Loucy (cell line): ENCODE data around the gene SLC25A26.

Experiments
- H2AFZ ChIP-seq: fragments of 200-600 bp; sonication (generic); 2 replicates; pipeline ENCODE4 v1.6.0; 2016; ENCODE audit warnings: antibody characterized with exemption, mild to moderate bottlenecking, low read length, moderate library complexity
- H3F3A ChIP-seq: fragments of 200-600 bp; 2 replicates; pipeline ENCODE4 v1.6.0; 2016; ENCODE audit warnings: antibody characterized with exemption, low read depth, mild to moderate bottlenecking
- H3K27me3 ChIP-seq: fragments of 200-600 bp; sonication (generic); 2 replicates; pipeline ENCODE4 v1.6.1; 2014; ENCODE audit warnings: low read length, mild to moderate bottlenecking; ENCODE audit not compliant: insufficient read depth, poor library complexity, severe bottlenecking
- H3K36me3 ChIP-seq: fragments of 200-600 bp; sonication (generic); 2 replicates; pipeline ENCODE4 v1.6.1; 2016; ENCODE audit warnings: low read length; ENCODE audit not compliant: insufficient read depth
- H3K4me1 ChIP-seq: fragments of 200-600 bp; sonication (generic); 2 replicates; pipeline ENCODE4 v1.5.1; 2014; ENCODE audit warnings: low read length, mild to moderate bottlenecking; ENCODE audit not compliant: insufficient read depth, poor library complexity, severe bottlenecking
- H3K4me2 ChIP-seq: fragments of 200-600 bp; sonication (generic); 2 replicates; pipeline ENCODE4 v1.6.0; 2014; ENCODE audit warnings: antibody characterized with exemption, low read length, low read depth, mild to moderate bottlenecking; ENCODE audit not compliant: poor library complexity, severe bottlenecking
- H3K4me3 ChIP-seq: fragments of 200-600 bp; sonication (generic); 2 replicates; pipeline ENCODE4 v1.5.1; 2014; ENCODE audit warnings: low read length, mild to moderate bottlenecking, mixed read lengths; ENCODE audit not compliant: poor library complexity, severe bottlenecking
- H3K79me2 ChIP-seq: fragments of 200-600 bp; sonication (generic); 2 replicates; pipeline ENCODE4 v1.6.1; 2014; ENCODE audit warnings: low read length; ENCODE audit not compliant: insufficient read depth
- H3K9ac ChIP-seq: fragments of 200-600 bp; sonication (generic); 2 replicates; pipeline ENCODE4 v1.6.0; 2014; ENCODE audit warnings: mild to moderate bottlenecking, low read depth, low read length, moderate library complexity; ENCODE audit not compliant: poor library complexity, severe bottlenecking
- H3K9me2 ChIP-seq: fragments of 200-600 bp; sonication (generic); replicated peaks from 2 replicates; pipeline ENCODE4 v1.6.1; 2016; ENCODE audit warnings: low read depth, low read length, mixed read lengths
- H3K9me3 ChIP-seq: fragments of 200-600 bp; sonication (generic); 2 replicates; pipeline ENCODE4 v1.6.1; 2014; ENCODE audit warnings: mild to moderate bottlenecking, antibody characterized with exemption, low read length, low read depth; ENCODE audit not compliant: insufficient read depth
- H4K20me1 ChIP-seq: fragments of 200-600 bp; sonication (generic); 2 replicates; pipeline ENCODE4 v1.6.0; 2014; ENCODE audit warnings: antibody characterized with exemption, low read length, mild to moderate bottlenecking; ENCODE audit not compliant: insufficient read depth, poor library complexity, severe bottlenecking
- EZH2phosphoT487 ChIP-seq: fragments of 200-600 bp; IDR thresholded peaks from 2 replicates; pipeline ENCODE4 v1.6.1; 2018; ENCODE audit warnings: antibody characterized with exemption, mild to moderate bottlenecking, moderate library complexity, borderline replicate concordance
- TF ChIP-seq, protein P1 (sequence below): fragments of 200-600 bp; sonication (generic); conservative IDR thresholded peaks from 2 replicates; pipeline ENCODE4 v1.5.1; 2014; ENCODE audit warnings: mild to moderate bottlenecking, antibody characterized with exemption, low read length

SLC25A26 gene

GRCh38 chr3:66355997-66356396 lies 135.2 kb downstream of the SLC25A26 start:
- H3K79me2 ChIP-seq, result no peaks in the 10 kb centered on the region
- H3K36me3 ChIP-seq, result no peaks in the 10 kb centered on the region
- H3K4me1 ChIP-seq, result peaks cover 32% of the 10 kb centered on the region
- H4K20me1 ChIP-seq, result no peaks in the 10 kb centered on the region
- H3K4me2 ChIP-seq, result no peak overlapping the region
- no peaks in the 10 kb centered on the region for H3K9me2 ChIP-seq
- no peak overlapping the region for H3K9ac ChIP-seq
- no peak overlapping the region for H2AFZ ChIP-seq
- no peaks in the 10 kb centered on the region for H3F3A ChIP-seq
- TF ChIP-seq EZH2phosphoT487, result no peak
- TF ChIP-seq, protein P1, sequence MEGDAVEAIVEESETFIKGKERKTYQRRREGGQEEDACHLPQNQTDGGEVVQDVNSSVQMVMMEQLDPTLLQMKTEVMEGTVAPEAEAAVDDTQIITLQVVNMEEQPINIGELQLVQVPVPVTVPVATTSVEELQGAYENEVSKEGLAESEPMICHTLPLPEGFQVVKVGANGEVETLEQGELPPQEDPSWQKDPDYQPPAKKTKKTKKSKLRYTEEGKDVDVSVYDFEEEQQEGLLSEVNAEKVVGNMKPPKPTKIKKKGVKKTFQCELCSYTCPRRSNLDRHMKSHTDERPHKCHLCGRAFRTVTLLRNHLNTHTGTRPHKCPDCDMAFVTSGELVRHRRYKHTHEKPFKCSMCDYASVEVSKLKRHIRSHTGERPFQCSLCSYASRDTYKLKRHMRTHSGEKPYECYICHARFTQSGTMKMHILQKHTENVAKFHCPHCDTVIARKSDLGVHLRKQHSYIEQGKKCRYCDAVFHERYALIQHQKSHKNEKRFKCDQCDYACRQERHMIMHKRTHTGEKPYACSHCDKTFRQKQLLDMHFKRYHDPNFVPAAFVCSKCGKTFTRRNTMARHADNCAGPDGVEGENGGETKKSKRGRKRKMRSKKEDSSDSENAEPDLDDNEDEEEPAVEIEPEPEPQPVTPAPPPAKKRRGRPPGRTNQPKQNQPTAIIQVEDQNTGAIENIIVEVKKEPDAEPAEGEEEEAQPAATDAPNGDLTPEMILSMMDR, result no peak
- no peak overlapping the region for H3K4me3 ChIP-seq
- H3K9me3 ChIP-seq, result no peaks in the 10 kb centered on the region
- no peaks in the 10 kb centered on the region for H3K27me3 ChIP-seq

GRCh38 chr3:66361356-66361755 lies 140.6 kb downstream of the SLC25A26 start:
- TF ChIP-seq, protein P1, result no peak
- TF ChIP-seq EZH2phosphoT487, result no peak
- H3K79me2 ChIP-seq, result no peaks in the 10 kb centered on the region
- no peaks in the 10 kb centered on the region for H3K9me3 ChIP-seq

DNA sequence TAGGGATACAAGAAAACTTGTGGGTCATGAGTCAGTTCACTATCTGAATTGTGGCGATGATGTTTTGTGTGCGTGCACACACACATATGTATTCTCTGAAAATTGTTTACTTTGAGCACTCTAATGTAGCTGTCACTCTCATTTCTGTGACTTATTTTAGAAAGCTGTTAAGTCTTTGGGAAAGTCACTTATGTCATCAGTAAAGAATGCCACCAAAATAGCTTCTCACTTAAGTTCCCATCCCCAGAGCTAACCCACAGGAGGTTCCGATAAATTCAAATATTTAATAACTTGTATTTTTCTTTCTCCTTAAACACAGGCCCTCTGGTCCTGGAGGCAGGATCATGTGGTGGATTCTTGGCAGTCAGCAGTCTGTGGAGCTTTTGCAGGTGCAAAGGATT lies 141.7 kb downstream of the SLC25A26 start:
- peaks cover 30% of the 10 kb centered on the region for H3K4me1 ChIP-seq
- no peaks in the 10 kb centered on the region for H3K9me3 ChIP-seq
- no peaks in the 10 kb centered on the region for H3K9me2 ChIP-seq
- no peaks in the 10 kb centered on the region for H3K27me3 ChIP-seq
- no peak overlapping the region for H3K9ac ChIP-seq
- no peak overlapping the region for H3K4me3 ChIP-seq
- TF ChIP-seq, protein P1, result no peak
- no peak overlapping the region for H3K4me2 ChIP-seq
- H3K36me3 ChIP-seq, result no peaks in the 10 kb centered on the region
- no peak overlapping the region for H2AFZ ChIP-seq
- no peaks in the 10 kb centered on the region for H3K79me2 ChIP-seq
- no peaks in the 10 kb centered on the region for H4K20me1 ChIP-seq
- H3F3A ChIP-seq, result no peaks in the 10 kb centered on the region

More at GRCh38 chr3:66361356-66361755, 140.6 kb downstream of the SLC25A26 start:
- H3K4me3 ChIP-seq, result no peak overlapping the region
- no peaks in the 10 kb centered on the region for H3F3A ChIP-seq
- no peaks in the 10 kb centered on the region for H3K27me3 ChIP-seq
- H3K36me3 ChIP-seq, result no peaks in the 10 kb centered on the region
- peaks cover 19% of the 10 kb centered on the region for H3K4me1 ChIP-seq
- no peak overlapping the region for H3K9ac ChIP-seq
- no peak overlapping the region for H2AFZ ChIP-seq
- H3K4me2 ChIP-seq, result no peak overlapping the region
- H3K9me2 ChIP-seq, result no peaks in the 10 kb centered on the region
- H4K20me1 ChIP-seq, result no peaks in the 10 kb centered on the region
